IMR-90 (cell line): ENCODE data around the gene SORCS1. TPM values are rescaled to one million over a fixed set of nuclear protein-coding genes. Genes with fewer than 3 reads are reported as not detected.

Experiments used
- ATAC-seq: fragments of 200-7000 bp; cut with Tn5 transposase; 2 replicates; pipeline ENCODE4 v1.9.1; 2020; ENCODE audit warnings: low read depth, mild to moderate bottlenecking, moderate library complexity
- BruUV-seq: library from RNA; stranded (reverse); fragments of 400-500 nt; replicated peaks from 2 replicates; lab custom pipeline; 2021; lab: Mats Ljungman, UMichigan
- CTCF ChIA-PET: fragments of 300-600 bp; formaldehyde crosslinking; extraction: SDS; loops from one replicate; lab custom pipeline; 2021; ENCODE audit warnings: antibody characterized with exemption; lab: Yijun Ruan, JAX
- POLR2A ChIA-PET: fragments of 300-600 bp; sonication (Branson Sonifier 250); formaldehyde crosslinking; loops from one replicate; lab custom pipeline; 2022; ENCODE audit warnings: antibody characterized with exemption; ENCODE audit not compliant: unreplicated experiment; lab: Charles Lee
- DNase-seq: peaks from one replicate; pipeline ENCODE4 v3.0.0; 2013
- H2AFZ ChIP-seq: replicated peaks from 2 replicates; pipeline ENCODE3; 2013; ENCODE audit warnings: low read length, mild to moderate bottlenecking; ENCODE audit not compliant: poor library complexity
- H2AK5ac ChIP-seq: 2 replicates; pipeline ENCODE4 v1.6.1; 2013; ENCODE audit warnings: low read depth, low read length, inconsistent platforms
- H2AK9ac ChIP-seq: replicated peaks from 2 replicates; pipeline ENCODE3; 2013; ENCODE audit warnings: mild to moderate bottlenecking, low read depth, low read length, moderate library complexity; ENCODE audit not compliant: poor library complexity
- H2BK120ac ChIP-seq: 2 replicates; pipeline ENCODE4 v1.6.1; 2013; ENCODE audit warnings: low read depth, low read length, inconsistent platforms
- H2BK15ac ChIP-seq: 3 replicates; pipeline ENCODE4 v1.6.1; 2013; ENCODE audit warnings: low read depth, low read length, inconsistent platforms
- H2BK20ac ChIP-seq: 2 replicates; pipeline ENCODE4 v1.6.1; 2013; ENCODE audit warnings: low read depth, mild to moderate bottlenecking, inconsistent platforms, low read length, moderate library complexity
- H2BK5ac ChIP-seq: 2 replicates; pipeline ENCODE4 v1.6.1; 2013; ENCODE audit warnings: mild to moderate bottlenecking, low read depth, low read length, inconsistent platforms; ENCODE audit not compliant: poor library complexity, severe bottlenecking
- H3K14ac ChIP-seq: replicated peaks from 2 replicates; pipeline ENCODE4 v1.6.1; 2013; ENCODE audit warnings: low read depth, low read length, inconsistent platforms
- H3K18ac ChIP-seq: 2 replicates; pipeline ENCODE4 v1.6.1; 2013; ENCODE audit warnings: low read depth, low read length, control low read depth
- H3K23ac ChIP-seq: 2 replicates; pipeline ENCODE4 v1.6.1; 2013; ENCODE audit warnings: low read depth, low read length, inconsistent platforms
- H3K27ac ChIP-seq: 2 replicates; pipeline ENCODE4 v1.5.1; 2013; ENCODE audit warnings: mild to moderate bottlenecking, control low read depth, low read length; ENCODE audit not compliant: insufficient read depth
- H3K27me3 ChIP-seq: 2 replicates; pipeline ENCODE4 v1.6.1; 2013; ENCODE audit warnings: low read length; ENCODE audit not compliant: control insufficient read depth, insufficient read depth
- H3K36me3 ChIP-seq: 2 replicates; pipeline ENCODE4 v1.6.1; 2013; ENCODE audit warnings: low read length, mixed read lengths; ENCODE audit not compliant: control insufficient read depth, insufficient read depth
- H3K4ac ChIP-seq: 2 replicates; pipeline ENCODE4 v1.6.1; 2013; ENCODE audit warnings: low read depth, low read length, inconsistent platforms
- H3K4me1 ChIP-seq: 2 replicates; pipeline ENCODE4 v1.6.1; 2013; ENCODE audit warnings: low read length, mixed read lengths; ENCODE audit not compliant: control insufficient read depth, insufficient read depth
- H3K4me2 ChIP-seq: 2 replicates; pipeline ENCODE4 v1.6.1; 2013; ENCODE audit warnings: low read depth, mild to moderate bottlenecking, control low read depth, low read length, moderate library complexity
- H3K4me3 ChIP-seq: 2 replicates; pipeline ENCODE4 v1.5.1; 2013; ENCODE audit warnings: low read depth, mild to moderate bottlenecking, control low read depth, low read length, moderate library complexity; ENCODE audit not compliant: insufficient read depth
- H3K56ac ChIP-seq: 2 replicates; pipeline ENCODE4 v1.6.1; 2013; ENCODE audit warnings: low read length, inconsistent platforms; ENCODE audit not compliant: insufficient read depth; ENCODE audit errors: extremely low read depth
- H3K79me1 ChIP-seq, 2 experiments: 2 replicates each; pipeline ENCODE4 v1.6.1; 2013; ENCODE audit warnings: low read length in 2 of 2, inconsistent platforms in 1 of 2, low read depth in 1 of 2
- H3K9ac ChIP-seq: 2 replicates; pipeline ENCODE4 v1.6.1; 2013; ENCODE audit warnings: low read depth, low read length, control low read depth
- H3K9me1 ChIP-seq: 2 replicates; pipeline ENCODE4 v1.6.1; 2013; ENCODE audit warnings: low read length, inconsistent platforms; ENCODE audit not compliant: insufficient read depth
- H3K9me3 ChIP-seq: 2 replicates; pipeline ENCODE4 v1.6.1; 2013; ENCODE audit warnings: low read length; ENCODE audit not compliant: control insufficient read depth, insufficient read depth
- H4K20me1 ChIP-seq: 2 replicates; pipeline ENCODE4 v1.6.1; 2013; ENCODE audit warnings: low read length, inconsistent platforms; ENCODE audit not compliant: insufficient read depth
- H4K5ac ChIP-seq: 2 replicates; pipeline ENCODE4 v1.6.1; 2013; ENCODE audit warnings: mild to moderate bottlenecking, low read depth, low read length, control low read depth
- H4K8ac ChIP-seq, 2 experiments: 2 replicates each; pipeline ENCODE4 v1.6.1; 2013; ENCODE audit warnings: low read depth in 2 of 2, low read length in 2 of 2, control low read depth in 1 of 2, inconsistent platforms in 1 of 2
- H4K91ac ChIP-seq: 2 replicates; pipeline ENCODE4 v1.6.1; 2013; ENCODE audit warnings: low read depth, low read length, inconsistent platforms; ENCODE audit not compliant: insufficient read depth
- BHLHE40 ChIP-seq: fragments of 150-350 bp; IDR thresholded peaks from 2 replicates; pipeline ENCODE4 v1.6.1; 2016; ENCODE audit warnings: mild to moderate bottlenecking, low read depth, low read length
- CEBPB ChIP-seq: IDR thresholded peaks from 2 replicates; pipeline ENCODE4 v1.6.1; 2012; ENCODE audit warnings: low read depth, low read length, improper control_type of control experiment
- FOS ChIP-seq: fragments of 150-350 bp; IDR thresholded peaks from 2 replicates; pipeline ENCODE4 v1.6.1; 2016; ENCODE audit warnings: low read depth, low read length
- MAFK ChIP-seq: IDR thresholded peaks from 2 replicates; pipeline ENCODE4 v1.6.1; 2012; ENCODE audit warnings: low read depth, low read length, improper control_type of control experiment
- MAZ ChIP-seq: IDR thresholded peaks from 2 replicates; pipeline ENCODE4 v1.6.1; 2012; ENCODE audit warnings: low read depth, mild to moderate bottlenecking, low read length, improper control_type of control experiment, moderate library complexity, borderline replicate concordance
- MXI1 ChIP-seq: IDR thresholded peaks from 2 replicates; pipeline ENCODE4 v1.6.1; 2012; ENCODE audit warnings: low read depth, mild to moderate bottlenecking, low read length, moderate library complexity, borderline replicate concordance
- POLR2A ChIP-seq: IDR thresholded peaks from 2 replicates; pipeline ENCODE4 v1.6.1; 2012; ENCODE audit warnings: mild to moderate bottlenecking, low read depth, low read length
- RFX5 ChIP-seq: IDR thresholded peaks from 2 replicates; pipeline ENCODE4 v1.8.0; 2012; ENCODE audit warnings: low read depth, mild to moderate bottlenecking, low read length, moderate library complexity
- WGBS, 2 experiments: methylation state at CpG; one replicate each; pipeline versions ENCODE4 v1.1.5 to v1.1.7; 2013; ENCODE audit warnings: missing lambda C conversion rate in 2 of 2; ENCODE audit not compliant: insufficient read length in 1 of 2; ENCODE audit errors: extremely low coverage in 2 of 2; 5-methylcytosine and 5-hydroxymethylcytosine counted together
- dilution Hi-C: fragments of 300-500 bp; cut with HindIII; formaldehyde crosslinking; loops from one replicate; pipeline ENCODE4 v1.14.3; 2018; ENCODE audit warnings: low sequenced_read_pairs; ENCODE audit not compliant: unreplicated experiment
- in situ Hi-C: fragments of 300-500 bp; cut with MboI; formaldehyde crosslinking; loops from 3 replicates; pipeline ENCODE4 v1.14.3; 2019; ENCODE audit warnings: low sequenced_read_pairs, inconsistent platforms, mixed read lengths
- intact Hi-C: fragments of 100-400 bp; cut with micrococcal nuclease; formaldehyde crosslinking; loops from 2 replicates; pipeline ENCODE4 v1.10.0; 2022
- polyA plus RNA-seq, 3 experiments: library from polyadenylated mRNA; depleted of rRNA; stranded (reverse); fragments of >200 nt; gene quantifications; 2 replicates each; pipeline ENCODE4 v1.2.3, GENCODE V29; 2012; ENCODE audit warnings: low replicate concordance in 1 of 3
- total RNA-seq: library from RNA; depleted of rRNA; stranded (reverse); fragments of >200 nt; gene quantifications from 2 replicates; pipeline ENCODE4 v1.2.3, GENCODE V29; 2012

The SORCS1 gene
- total and polyA plus RNA-seq, 2 of the 4 experiments (the other 2 are of a cell fraction): under 0.01 TPM; not detected in 1

- Histone ChIP-seq H3K56ac (no peak overlapping the region), H3K4me2 (no peak overlapping the region), H2BK5ac (no peak overlapping the region), H4K5ac (no peak overlapping the region), H2BK120ac (no peak overlapping the region), H3K4ac (no peak overlapping the region), H3K36me3 (no peaks in the 10 kb centered on the region), H3K9me1 (no peaks in the 10 kb centered on the region), H3K27me3 (no peaks in the 10 kb centered on the region), H2AFZ (no peak overlapping the region), H2BK20ac (no peak overlapping the region), H2AK5ac (no peak overlapping the region), H2AK9ac (no peak overlapping the region), H3K27ac (no peak overlapping the region), H4K20me1 (no peaks in the 10 kb centered on the region), H4K8ac (no peak overlapping the region), H3K4me3 (no peak overlapping the region), H3K14ac (no peak overlapping the region), H3K9ac (no peak overlapping the region), H3K23ac (no peak overlapping the region), H3K79me1 (no peaks in the 10 kb centered on the region), H2BK15ac (no peak overlapping the region), H3K4me1 (no peaks in the 10 kb centered on the region), H3K18ac (no peak overlapping the region), H4K91ac (no peak overlapping the region), H3K9me3 (no peaks in the 10 kb centered on the region; the same call in 1 of the 2 replicates)
- no peak for DNase-seq
- no peak for ATAC-seq
- POLR2A ChIA-PET: no interaction called here
- TF ChIP-seq RFX5: no peak
- TF ChIP-seq MAZ: no peak
- TF ChIP-seq MAFK: no peak
- TF ChIP-seq CEBPB: no peak
- TF ChIP-seq FOS: no peak
- TF ChIP-seq MXI1: no peak
- no peak for TF ChIP-seq POLR2A
- TF ChIP-seq BHLHE40: no peak
- WGBS, 2 experiments: no CpG with 5 or more reads among the region's 3 CpGs
- dilution Hi-C loops (no loop called here), intact Hi-C loops (no loop called here), in situ Hi-C loops (no loop called here)
- BruUV-seq: no TSS peak
- CTCF ChIA-PET: interaction anchor here (0.5 kb wide), 1 partner anchor 15 kb away, joined by 3 read pairs; no protein-coding TSS in a partner anchor
These were observed 508.9 kb downstream of the SORCS1 start for GRCh38 chr10:106655636-106656035.
